ENCODE results near the gene RANBP3.
"Not testable (repeated sequence)": the region's sequence is repeated elsewhere in the genome, so short reads cannot be mapped to it uniquely, and the experiment has no call there.

DNA sequence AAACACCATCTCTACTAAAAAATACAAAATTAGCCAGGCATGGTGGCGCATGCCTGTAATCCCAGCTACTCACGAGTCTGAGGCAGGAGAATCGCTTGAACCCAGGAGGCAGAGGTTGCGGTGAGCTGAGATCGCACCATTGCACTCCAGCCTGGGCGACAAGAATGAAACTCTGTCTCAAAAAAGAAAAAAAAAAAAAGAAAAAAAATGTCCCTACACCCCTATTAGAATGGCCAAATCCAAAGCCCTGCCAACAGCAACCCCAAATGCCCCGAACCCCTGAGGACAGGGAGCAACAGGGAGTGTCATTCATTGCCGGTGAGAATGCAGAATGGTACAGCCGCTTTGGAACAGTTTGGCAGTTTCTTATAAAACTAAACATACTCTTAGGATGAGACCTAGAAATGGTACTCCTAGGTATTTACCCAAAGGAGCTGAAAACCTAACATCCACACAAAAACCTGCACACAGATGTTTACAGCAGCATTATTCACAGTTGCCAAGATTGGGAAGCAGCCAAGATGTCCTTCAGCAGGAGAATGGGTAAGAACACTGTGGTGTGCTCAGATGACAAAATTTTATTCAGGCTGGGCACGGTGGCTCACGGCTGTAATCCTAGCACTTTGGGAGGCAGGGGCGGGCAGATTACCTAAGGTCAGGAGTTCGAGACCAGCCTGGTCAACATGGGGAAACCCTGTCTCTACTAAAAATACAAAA lies 94.6 kb downstream of the RANBP3 start:
- not testable (repeated sequence) for TF ChIP-seq CTCF, EP300, POLR2AphosphoS5 (IDR thresholded peaks at IDR 0.05)

All from upper lobe of left lung (tissue), 4 donors.